Hematopoietic multipotent progenitor cell treated with erythropoietin and hydrocortisone succinate and interleukin-3 and kit ligand, for 8 days (in vitro differentiated cells): ENCODE measurements around the gene EHF.
"Not testable (repeated sequence)": the region's sequence is repeated elsewhere in the genome, so short reads cannot be mapped to it uniquely, and the experiment has no call there.

ENCODE experiments used
- DNase-seq: peaks from one replicate; pipeline ENCODE4 v3.0.0-alpha.2; 2015

Gene EHF

DNA sequence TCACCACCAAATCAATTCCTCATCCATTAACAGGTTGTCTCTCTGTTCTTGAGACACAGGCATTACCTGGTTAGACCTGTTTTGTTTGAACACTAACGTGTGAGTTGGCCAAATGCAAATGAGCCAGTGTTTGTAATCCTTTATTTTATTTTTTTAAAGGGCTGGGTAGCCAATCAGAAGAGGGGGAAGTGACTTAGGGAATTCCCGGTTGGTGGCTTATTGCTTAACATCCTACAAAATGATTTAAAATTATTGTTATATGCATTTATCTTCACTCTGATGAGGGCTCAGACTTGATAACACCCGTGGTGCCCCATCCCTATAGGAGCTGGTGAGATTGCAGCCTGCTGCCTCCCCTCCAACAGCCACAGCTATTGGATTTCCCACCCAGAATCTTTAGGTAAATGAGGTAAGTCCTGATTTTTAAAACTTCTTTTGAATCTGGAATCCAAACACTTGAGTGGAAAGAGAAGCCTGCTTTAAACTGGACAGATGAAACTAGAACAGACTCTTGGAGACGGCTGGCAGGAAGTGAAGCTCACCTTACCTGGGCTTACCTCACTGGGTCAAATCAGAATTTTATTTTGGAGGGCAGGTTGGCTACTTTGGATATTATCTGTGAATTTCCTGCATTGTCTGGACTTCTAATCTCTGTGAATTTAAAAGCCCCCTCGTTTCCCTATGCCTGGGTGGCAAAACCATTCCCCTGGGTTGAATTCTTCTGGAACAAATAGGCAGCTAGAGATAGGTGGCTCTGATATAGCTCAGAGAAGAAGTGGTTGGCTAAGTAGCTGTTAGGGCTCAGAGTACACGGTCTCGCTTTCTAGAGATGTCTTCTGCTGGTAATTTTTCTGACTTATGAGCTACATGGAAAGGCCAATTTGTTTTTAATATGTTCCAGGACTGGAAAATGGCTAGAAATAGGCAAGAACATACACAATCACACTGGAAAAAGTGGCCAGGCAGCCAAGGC is at the start of gene EHF:
Gene EHF, plus strand, starts transcription at position 274 of the 973 bp plus-strand sequence. CDS start 21,538 bp downstream, outside the sequence.
- no peak for DNase-seq

DNA sequence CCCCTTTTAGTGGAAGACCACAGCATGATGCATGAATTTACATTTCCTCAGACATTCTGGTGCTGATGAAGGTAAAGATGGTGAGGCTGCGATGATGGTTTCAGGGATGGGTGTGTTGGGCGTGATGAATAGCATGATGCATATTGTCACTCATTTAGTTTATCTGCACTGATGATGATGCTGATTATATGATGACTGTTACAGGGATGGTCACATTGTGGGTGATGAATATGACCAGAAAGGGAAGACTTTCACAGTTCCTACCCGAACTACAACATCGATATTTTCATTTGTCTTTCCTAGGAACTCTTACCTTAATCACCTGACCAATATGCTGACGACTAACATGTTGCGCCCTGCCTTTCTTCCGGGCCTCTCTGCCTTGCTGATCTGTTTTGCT is 47.4 kb upstream of the EHF start:
- no peak for DNase-seq

DNA sequence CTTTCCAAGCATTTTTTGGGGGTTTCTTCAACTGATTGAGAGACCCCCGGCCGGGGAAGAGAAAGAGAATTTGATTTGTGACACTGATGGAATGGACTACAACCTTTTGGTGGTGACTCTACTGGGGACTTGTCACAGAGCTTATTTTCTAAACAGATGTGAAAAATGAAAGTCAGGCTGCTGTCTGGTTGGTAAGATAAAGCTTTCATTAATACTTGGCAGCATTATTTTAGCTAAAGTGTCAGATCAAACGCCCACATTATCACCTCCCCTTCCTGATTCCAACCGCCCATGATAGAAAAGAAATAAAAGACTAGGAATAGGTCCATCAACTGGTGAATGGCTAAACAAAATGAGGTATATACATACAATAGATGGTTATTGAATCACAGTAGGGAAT is 45.6 kb upstream of the EHF start:
- DNase-seq: peak; percentile 85

DNA sequence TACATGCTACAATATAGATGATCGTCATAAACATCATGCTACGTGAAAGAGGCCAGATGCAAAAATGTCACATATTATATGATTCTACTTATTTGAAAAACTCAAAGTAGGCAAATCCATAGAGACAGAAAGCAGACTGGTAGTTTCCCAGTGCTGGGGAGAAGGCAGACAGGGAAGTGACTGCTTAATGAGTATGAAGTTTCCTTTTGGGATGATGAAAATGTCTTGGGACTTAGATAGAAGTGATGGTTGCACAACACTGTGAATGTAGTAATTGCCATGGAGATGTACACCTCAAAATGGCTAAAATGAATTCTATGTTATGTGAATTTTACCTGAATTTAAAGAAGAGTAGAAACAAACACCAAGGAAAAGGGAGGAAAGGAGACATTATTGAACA is 45.2 kb upstream of the EHF start:
- DNase-seq: no peak

DNA sequence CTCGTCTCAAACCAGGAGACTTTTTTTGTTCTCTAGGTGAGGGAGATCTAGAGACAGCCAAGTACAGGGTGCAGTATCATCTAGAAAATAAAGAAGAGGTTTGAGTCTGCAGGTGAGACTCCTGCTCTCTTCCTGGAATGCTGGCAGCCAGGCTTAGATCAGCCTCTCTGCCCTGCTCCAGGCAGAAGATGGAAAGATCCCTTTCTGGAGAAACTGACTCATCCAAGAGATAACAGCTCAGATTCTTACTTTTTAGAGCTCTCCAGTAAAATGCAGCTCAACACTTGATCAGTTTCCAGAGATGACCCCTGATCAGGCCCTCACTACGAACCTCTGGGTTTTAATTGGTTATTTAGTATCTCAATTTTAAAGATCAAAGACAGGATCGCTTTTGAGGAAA is 44.6 kb upstream of the EHF start:
- no peak for DNase-seq

DNA sequence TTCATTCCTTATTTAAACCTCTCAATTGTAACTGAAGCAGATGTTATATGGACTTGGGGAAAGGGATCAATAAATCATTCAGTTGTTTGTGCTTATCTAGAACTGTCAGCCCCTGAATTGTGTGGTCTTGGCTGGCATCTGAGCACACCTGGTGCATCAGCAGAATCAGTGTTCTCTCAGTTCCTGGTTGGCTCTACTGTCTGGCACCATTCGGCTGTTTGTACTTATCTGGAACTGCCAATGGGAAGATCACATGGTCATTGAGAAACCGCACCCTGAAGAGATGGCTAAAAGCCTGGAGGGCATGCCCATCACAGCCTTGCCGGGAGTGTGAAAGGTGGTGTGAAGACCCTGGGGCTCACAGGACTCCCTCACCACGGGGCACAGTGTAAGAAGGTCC is 37.1 kb upstream of the EHF start:
- peak; percentile 73 for DNase-seq

DNA sequence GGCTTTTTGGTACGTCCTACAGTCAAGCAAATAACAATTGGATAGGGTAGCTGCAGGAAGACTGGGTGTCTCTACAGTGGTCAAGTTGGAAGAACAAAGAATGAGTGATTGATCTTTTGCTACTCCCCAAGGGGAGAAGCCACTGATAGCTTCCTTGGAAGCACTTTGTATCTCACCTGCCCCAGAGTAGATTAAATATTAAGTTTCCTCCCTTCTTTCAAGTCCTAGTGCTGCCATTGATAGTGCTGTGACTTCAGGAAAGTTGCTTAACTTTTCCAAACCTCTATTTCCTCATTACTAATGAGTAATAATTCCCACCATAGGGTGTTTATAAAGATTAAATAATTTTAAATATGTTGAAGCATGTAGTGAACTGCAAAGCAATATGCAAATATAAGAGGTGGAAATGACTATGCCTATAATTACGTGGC is 35.6 kb upstream of the EHF start:
- DNase-seq: no peak

DNA sequence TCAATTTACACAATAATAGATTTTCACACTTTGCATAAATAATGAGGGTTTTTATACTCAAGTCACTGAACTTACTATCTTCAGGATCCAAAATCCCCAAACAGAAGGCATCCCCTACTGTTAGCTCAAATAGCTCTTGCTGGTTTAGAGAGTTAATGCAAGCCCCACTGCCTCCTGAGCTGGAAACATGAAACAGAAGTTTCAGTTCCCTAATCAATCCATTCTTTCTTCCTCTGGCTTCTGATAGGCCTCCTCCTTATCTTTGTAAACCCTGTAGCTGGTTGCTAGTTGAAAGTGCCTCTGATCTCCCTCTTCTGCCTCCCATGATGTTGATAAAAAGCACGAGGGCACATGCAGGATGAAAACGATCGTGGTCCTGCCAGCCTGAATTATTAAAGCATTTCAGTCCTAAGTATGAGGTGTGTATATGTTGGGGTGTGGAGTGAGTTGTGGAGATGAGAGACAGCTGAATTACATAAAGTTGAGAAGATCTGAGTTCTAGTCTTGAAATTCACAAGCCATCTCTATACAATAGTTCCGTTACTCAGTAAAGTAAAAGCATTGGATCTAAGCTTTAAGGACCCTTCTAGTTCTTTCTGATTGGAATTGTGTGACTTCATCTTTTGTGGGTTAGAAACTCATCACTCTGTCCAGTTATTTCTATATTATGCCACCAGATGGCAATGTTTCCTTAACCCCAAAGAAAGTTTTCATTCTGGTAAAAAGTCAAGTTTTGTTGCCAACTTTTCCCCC is 35.0 kb upstream of the EHF start:
- DNase-seq: peak; percentile 76

DNA sequence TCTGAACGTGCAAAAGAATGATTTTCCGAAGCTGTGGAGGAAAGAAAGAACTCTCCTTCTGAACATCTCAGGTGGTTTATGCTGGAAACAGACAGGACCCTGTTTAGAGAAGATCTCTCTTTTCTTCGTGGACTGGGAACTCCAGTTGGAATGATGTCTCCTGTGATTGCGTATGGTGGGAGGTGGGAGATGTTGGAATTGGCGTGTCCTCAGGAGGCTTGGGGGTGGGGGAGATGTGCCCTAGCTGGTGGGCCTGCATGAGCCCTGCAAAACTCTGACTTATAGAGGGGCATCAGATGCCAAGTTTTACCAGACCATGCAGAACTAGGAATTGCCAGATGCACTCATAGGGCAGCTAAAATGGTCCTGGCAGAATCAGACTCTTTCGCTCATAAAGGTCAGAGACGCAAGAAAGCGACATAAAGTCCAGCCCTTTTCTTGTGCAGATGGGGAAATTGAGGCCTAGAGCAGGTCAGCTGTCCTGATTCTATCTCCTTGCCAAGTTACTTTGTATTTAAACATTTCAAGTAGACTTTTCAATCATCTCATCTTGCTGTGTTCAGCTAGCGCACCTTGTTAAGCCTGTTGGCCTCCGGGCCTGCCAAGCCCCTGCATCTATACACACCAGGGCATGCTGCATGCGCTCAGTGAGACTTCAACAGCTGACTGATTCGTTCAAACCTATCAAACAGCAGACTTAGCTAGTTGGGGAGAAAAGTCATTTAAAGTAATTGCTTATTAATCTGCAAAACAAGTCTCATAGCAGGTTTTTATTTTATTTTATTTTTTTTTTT is 34.2 kb upstream of the EHF start:
- DNase-seq: no peak

DNA sequence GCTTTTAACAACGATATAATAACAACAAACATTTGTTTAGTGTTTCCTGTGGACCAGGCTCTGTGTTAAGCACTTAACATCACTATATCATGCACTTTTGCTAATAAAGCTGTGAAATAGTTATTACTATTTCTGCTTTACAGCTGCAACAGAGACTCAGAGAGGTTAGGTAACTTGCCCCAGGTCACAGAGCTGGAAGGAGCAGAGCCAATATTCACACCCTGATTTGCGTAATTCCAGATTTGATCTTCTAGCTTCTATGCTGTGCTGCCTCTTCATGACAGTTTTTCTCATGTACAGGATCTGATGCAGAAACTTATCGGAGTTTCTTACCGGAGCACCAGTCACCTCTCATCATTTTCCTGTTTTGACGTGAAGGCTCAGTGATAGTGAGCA is 33.6 kb upstream of the EHF start:
- DNase-seq: no peak

DNA sequence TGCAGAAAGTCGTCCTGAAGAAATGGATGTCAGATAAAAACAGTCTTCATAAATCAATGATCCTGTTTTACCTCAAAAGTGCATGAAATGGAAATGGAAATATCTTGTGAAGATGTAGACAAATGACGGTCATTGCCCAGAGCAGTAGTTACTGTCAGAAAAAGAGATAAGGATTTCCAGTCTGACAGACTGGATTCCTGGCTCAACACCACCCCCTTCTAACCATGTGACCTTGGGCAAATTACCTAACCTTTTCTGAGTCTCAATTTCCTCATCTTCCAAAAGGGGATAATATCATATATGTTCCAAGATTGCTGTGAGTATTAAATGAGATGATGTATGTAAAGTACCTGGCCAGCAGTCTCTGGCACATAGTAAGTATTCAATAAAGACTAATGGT is 32.9 kb upstream of the EHF start:
- DNase-seq: no peak

DNA sequence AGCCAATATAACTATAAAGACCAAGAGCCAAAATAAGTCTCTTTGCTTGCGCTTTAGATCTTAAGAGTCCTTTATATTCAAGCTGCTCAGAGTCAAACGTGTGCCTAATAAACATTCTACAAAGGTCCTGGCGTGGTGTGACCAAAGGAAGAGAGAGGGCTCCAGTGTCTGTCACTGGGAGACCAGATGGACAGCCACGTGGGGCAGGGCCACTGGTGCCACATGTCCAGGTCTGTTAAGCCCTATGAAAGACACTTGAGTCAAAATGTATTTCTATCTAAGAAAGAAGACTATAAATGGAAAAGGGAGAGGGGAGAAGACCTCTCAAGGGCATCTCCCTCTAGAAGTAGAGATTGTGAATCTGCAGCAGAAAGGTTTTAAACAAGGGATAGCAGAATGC is 32.2 kb upstream of the EHF start:
- DNase-seq: no peak

DNA sequence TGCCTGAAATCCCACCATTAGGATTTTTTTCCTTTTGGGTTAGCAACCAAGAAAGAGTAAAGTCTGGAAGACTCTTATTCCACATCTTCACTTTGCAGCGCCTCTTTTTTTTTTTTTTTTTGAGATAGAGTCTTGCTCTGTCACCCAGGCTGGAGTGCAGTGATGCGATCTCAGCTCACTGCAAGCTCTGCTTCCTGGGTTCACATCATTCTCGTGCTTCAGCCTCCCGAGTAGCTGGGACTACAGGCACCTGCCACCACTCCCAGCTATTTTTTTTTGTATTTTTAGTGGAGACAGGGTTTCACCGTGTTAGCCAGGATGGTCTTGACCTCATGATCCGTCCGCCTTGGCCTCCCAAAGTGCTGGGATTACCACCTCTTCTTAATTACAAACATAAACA is 31.7 kb upstream of the EHF start:
- DNase-seq: not testable (repeated sequence)

DNA sequence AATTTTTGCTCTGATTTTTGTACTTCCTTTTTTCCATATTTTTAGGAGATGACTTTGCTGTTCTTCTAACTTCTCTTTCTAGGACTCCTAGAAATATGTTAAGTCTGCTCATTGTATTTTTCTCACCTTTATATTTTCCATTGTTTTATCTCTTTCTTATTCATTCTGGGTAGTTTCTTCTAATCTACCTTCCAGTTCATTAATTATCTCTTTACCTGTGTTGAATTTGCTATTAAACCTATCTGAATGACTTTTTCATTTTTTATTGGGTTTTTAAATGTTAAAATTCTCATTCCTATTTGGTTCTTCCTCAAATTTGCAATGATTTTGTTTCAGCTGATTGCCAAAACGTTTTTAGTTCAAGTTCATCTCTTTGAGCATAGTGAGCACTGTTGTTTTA is 27.8 kb upstream of the EHF start:
- no peak for DNase-seq

DNA sequence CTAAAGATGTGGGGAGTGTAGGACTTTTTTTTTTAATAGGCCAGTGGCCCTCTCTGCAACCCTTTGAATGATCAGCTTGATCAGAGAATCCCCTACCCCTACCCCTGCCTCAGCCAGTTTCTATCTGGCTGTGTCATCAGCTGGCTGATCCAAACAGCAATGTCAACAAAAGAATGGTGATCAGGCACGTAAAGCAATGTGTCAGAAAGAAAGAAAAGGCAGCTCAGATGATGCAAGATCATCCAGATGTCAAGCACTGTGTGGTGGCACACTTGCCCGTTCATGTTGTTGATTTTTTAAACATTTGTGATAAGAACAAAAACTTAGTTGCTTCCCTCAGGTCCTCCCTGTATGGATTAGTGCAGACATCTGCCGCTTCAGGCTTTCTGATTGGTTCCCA is 26.3 kb upstream of the EHF start:
- DNase-seq: no peak

DNA sequence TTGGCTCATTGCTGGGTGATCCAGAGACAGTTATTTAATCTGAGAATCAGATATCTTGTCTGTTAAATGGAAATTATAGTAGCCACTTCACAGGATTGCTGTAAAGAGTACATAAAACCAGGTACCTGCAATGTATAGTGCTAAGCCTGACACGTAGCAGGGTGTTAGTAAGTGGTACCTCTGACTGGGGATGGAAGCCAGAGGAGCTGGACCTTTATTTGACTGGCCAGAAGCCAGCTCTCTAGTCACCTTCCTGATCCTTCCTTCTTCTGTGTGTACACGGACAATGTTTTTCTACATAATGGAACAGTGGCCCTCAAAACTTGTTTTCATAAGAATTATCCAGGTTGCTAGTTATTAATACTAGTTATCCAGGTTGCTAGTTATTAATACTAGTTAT is 25.5 kb upstream of the EHF start:
- DNase-seq: no peak

DNA sequence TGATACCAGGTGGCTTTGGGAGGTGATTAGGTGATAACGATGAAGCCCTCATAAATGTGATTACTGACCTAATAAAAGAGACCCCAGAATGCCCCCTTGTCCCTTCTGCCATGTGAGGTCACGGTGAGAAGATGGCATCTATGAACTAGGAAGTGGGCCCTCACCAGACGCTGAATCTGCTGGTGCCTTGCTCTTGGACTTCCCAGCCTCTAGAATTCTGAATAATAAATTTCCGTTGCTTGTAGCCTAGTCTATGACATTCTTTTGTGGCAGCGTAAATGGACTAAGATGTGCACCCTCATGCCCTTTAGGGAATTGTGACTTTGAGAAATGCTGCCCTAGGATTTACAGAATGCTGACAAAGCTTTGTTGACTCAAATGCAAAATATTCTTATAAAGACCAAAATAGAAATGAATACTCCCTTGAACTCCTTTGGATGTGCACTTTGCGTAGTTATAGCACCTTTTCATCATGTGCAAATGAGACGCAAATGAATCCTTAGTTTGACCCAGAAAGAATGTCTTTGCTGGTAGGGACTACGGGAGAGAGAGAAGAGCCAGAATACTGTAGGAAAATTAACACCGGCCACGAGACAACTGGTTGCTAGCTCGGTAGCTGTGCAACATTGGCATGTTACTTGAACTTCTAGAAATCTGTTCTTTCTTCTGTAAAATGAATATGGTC is 24.8 kb upstream of the EHF start:
- no peak for DNase-seq

DNA sequence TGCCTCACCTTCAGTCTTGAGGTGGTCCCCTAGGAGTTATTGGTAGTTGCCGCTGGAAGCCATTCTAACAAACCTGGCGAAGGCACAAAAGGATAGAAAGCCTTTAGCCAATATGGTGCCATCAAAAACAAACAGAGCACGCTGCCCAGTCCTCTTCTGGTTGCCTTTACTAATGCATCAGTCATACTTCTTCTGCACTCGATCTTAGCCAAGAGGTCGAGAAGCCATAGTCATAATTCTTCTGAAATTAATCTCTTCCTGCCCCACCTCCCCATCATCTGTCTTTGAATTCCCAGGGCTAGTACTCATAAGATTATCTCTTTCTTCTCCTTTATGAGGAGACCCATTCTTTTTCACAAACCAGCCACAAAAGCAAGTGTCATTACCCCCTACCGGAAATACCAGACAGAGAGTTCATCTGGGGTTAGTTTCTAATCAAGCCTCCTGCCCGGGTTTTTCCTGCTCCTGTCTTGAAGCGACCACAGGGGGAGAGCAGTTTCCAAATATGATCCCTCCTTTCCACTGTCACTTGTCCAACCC is 21.4 kb upstream of the EHF start:
- peak; percentile 12 for DNase-seq

DNA sequence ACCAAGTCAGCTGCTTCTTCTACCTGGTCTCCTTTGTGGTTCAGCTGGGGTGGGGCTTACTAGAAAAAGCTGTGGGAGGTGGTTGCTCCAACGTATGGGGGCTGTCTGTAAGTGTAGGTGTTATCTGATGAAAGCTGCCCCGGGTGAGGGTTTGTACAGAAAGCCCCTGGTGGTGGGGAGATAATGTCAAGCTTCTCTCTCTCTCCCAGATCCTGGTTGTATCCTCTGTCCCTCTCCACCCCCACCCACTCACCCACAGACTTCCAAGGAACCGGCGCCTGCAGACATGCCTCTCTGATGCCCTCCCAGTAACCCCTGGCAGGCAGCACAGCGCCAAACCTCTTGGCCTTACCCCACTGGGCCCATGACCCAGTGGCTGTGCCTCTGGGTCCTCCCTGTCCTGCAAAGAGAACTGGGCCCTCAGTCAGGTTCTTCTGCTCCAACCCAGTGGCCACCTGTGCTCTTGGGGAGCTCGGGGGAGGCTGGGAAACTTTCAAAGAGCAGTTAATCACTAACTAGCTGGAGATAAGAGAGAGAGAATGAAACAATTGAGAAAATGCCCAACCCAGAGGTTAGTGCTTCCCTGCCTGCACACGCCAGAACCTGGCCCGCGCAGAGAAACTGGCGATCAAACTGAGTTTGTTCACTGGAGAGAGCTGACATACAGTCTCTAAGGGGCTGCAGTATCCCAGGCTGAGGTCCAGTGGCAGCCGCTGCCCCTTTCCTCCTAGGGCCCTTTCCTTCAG is 20.4 kb upstream of the EHF start:
- DNase-seq: peak; percentile 73

DNA sequence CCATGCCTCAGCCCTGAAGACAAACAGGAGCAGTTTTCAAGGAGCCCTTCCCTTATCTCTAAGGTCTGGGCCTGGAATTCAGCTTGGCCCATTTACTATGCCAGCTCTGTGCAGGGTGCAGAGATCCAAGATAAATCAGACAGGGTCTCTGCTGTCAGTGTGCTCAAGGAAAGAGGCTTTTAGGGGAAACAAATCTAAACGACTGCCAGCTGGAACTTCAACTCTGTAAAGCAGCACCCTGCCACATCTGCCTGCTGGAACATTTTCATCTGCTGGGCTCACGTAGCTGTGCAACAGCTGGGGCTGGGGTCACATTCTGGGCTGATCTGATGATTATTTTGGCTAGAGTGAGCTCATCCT is 19.8 kb upstream of the EHF start:
- DNase-seq: no peak

DNA sequence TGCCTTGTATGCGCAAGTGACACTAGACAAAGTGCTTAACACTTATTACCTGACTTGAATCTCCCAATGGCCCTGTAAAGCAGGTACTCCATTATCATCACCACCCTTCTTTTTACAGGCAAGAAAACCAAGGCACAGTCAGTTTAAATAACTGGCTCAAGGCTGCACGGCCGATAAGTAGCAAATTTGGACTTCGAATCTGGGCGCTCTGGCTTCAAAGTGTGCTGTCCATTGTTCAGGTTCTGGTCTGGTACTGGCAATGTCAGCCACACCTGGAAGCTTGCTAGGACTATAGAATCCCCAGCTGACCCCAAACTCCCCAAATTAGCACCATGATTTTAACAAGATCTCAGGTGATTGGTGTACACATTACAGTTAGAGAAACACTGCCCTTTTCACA is 19.3 kb upstream of the EHF start:
- DNase-seq: no peak

DNA sequence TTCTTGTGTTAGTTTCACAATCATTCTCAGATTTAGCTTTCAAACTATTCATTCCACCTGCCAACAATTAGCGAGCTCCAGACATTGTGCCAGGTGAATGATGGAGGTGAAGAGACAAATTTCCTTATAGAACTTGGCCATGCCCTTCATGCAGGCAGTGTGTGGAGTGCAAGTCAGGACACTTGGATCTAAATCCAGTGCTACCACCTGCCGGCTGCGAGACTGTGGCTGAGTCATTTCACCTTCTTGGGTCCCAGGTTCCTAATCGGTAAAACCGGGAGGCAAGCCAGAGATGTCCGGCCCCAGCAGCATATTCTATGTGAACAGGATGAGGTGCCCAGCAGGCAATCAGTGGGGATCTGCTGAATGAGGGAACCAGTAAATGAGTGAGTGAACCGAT is 18.6 kb upstream of the EHF start:
- DNase-seq: no peak
